Measurements from ENCODE around the gene MATR3. TPM values are rescaled to one million over a fixed set of nuclear protein-coding genes. Genes with fewer than 3 reads are reported as not detected.

Gene MATR3
- total and polyA plus RNA-seq, 2 experiments from 2014 or later = 293 to 344 TPM

GRCh38 chr5:139285651-139286392 is 7.7 kb upstream of the MATR3 start:
- Histone ChIP-seq H3K4me3 (no peak overlapping the region), H3K27me3 (no peaks in the 10 kb centered on the region), H3K9me3 (ENCODE audit: low read depth) (no peaks in the 10 kb centered on the region), H3K27ac (no peak overlapping the region), H3K36me3 (no peaks in the 10 kb centered on the region), H3K4me1 (ENCODE audit: low read depth) (peaks cover 29% of the 10 kb centered on the region)
- no peak for TF ChIP-seq CTCF (IDR thresholded peaks at IDR 0.05; ENCODE audit: low read depth, low read length)
- DNase-seq (ENCODE audit: low read depth in 1 of 2, low spot score in 1 of 2) = no peak

- Histone ChIP-seq H3K4me1 (ENCODE audit: low read depth) (peaks cover 12% of the 10 kb centered on the region), H3K27ac (no peak overlapping the region), H3K36me3 (no peaks in the 10 kb centered on the region), H3K9me3 (ENCODE audit: low read depth) (no peaks in the 10 kb centered on the region), H3K27me3 (no peaks in the 10 kb centered on the region), H3K4me3 (no peak overlapping the region)
- TF ChIP-seq CTCF (IDR thresholded peaks at IDR 0.05; ENCODE audit: low read depth, low read length) = no peak
- DNase-seq (ENCODE audit: low read depth in 1 of 2, low spot score in 1 of 2) = peak in 1 of 2 donors; percentile 22
Observed at GRCh38 chr5:139287890-139288635, 5.5 kb upstream of the MATR3 start.

GRCh38 chr5:139291051-139291450 is 2.5 kb upstream of the MATR3 start:
- Histone ChIP-seq H3K4me3 (no peak overlapping the region), H3K36me3 (no peaks in the 10 kb centered on the region), H3K4me1 (ENCODE audit: low read depth) (peaks cover 6% of the 10 kb centered on the region), H3K9me3 (ENCODE audit: low read depth) (no peaks in the 10 kb centered on the region), H3K27ac (no peak overlapping the region), H3K27me3 (no peaks in the 10 kb centered on the region)
- DNase-seq (ENCODE audit: low read depth in 1 of 2, low spot score in 1 of 2) = no peak
- no peak for TF ChIP-seq CTCF (IDR thresholded peaks at IDR 0.05; ENCODE audit: low read depth, low read length)

GRCh38 chr5:139293202-139293506 is 386 bp upstream of the MATR3 start:
- no peak for DNase-seq (ENCODE audit: low read depth in 1 of 2, low spot score in 1 of 2)

More at GRCh38 chr5:139293202-139293506, 386 bp upstream of the MATR3 start:
- no peak for TF ChIP-seq CTCF (IDR thresholded peaks at IDR 0.05; ENCODE audit: low read depth, low read length)
- Histone ChIP-seq H3K4me1 (ENCODE audit: low read depth) (peaks cover 27% of the 10 kb centered on the region), H3K27me3 (no peaks in the 10 kb centered on the region), H3K9me3 (ENCODE audit: low read depth) (no peaks in the 10 kb centered on the region), H3K36me3 (no peaks in the 10 kb centered on the region), H3K27ac (peak overlapping the region; percentile 100), H3K4me3 (peak overlapping the region; percentile 77)

Data from cardiac muscle cell (in vitro differentiated cells and primary cell).